ENCODE measurements around the gene AGGF1.

- TF ChIP-seq BHLHE40 (IDR thresholded peaks at IDR 0.05; ENCODE audit: borderline replicate concordance) (no peak), HDGF (IDR thresholded peaks at IDR 0.05; ENCODE audit: borderline replicate concordance) (no peak), SUZ12 (IDR thresholded peaks at IDR 0.05) (no peak), ARNT (IDR thresholded peaks at IDR 0.05) (no peak)
- TF ChIP-seq, protein P1, sequence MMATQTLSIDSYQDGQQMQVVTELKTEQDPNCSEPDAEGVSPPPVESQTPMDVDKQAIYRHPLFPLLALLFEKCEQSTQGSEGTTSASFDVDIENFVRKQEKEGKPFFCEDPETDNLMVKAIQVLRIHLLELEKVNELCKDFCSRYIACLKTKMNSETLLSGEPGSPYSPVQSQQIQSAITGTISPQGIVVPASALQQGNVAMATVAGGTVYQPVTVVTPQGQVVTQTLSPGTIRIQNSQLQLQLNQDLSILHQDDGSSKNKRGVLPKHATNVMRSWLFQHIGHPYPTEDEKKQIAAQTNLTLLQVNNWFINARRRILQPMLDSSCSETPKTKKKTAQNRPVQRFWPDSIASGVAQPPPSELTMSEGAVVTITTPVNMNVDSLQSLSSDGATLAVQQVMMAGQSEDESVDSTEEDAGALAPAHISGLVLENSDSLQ (IDR thresholded peaks at IDR 0.05) = no peak
Observed at GRCh38 chr5:77031891-77032290, 1.7 kb downstream of the AGGF1 start.

Measured in HEK293T (cell line).